ENCODE measurements around the gene EXOSC5. TPM values are rescaled to one million over a fixed set of nuclear protein-coding genes. Genes with fewer than 3 reads are reported as not detected.

EXOSC5 gene
- total and polyA plus RNA-seq, 2 of the 13 experiments (the other 11 are each of a cell fraction or from before 2014, with no cell fraction given), result 24.1 to 26.5 TPM

- no peak for TF ChIP-seq ZNF646 (CRISPR knock-in tag; IDR thresholded peaks at IDR 0.05)
- TF ChIP-seq SOX6 (IDR thresholded peaks at IDR 0.05), result no peak
- peak; percentile 26 for TF ChIP-seq SOX6 (CRISPR knock-in tag; IDR thresholded peaks at IDR 0.05)
- TF ChIP-seq, protein P1, sequence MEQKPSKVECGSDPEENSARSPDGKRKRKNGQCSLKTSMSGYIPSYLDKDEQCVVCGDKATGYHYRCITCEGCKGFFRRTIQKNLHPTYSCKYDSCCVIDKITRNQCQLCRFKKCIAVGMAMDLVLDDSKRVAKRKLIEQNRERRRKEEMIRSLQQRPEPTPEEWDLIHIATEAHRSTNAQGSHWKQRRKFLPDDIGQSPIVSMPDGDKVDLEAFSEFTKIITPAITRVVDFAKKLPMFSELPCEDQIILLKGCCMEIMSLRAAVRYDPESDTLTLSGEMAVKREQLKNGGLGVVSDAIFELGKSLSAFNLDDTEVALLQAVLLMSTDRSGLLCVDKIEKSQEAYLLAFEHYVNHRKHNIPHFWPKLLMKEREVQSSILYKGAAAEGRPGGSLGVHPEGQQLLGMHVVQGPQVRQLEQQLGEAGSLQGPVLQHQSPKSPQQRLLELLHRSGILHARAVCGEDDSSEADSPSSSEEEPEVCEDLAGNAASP (CRISPR knock-in tag; IDR thresholded peaks at IDR 0.05; ENCODE audit: borderline replicate concordance), result no peak
- TF ChIP-seq REPIN1 (CRISPR knock-in tag; IDR thresholded peaks at IDR 0.05; ENCODE audit: borderline replicate concordance, low read depth), result peak; percentile 97
- TF ChIP-seq SMARCE1 (IDR thresholded peaks at IDR 0.05; ENCODE audit: borderline replicate concordance), result no peak
- TF ChIP-seq ZFP36L2 (CRISPR knock-in tag; IDR thresholded peaks at IDR 0.05), result no peak
- TF ChIP-seq ZNF10 (CRISPR knock-in tag; IDR thresholded peaks at IDR 0.05; ENCODE audit: borderline replicate concordance, low read depth), result no peak
- no peak for TF ChIP-seq RORA (CRISPR knock-in tag; IDR thresholded peaks at IDR 0.05)
- peak; percentile 10; the same call in 1 of the 2 replicates for TF ChIP-seq ZNF543 (CRISPR knock-in tag; IDR thresholded peaks at IDR 0.05)
- 0 out of 2 replicates have a peak, but pooled peaks have one; percentile 42 for TF ChIP-seq ZNF724P (CRISPR knock-in tag; IDR thresholded peaks at IDR 0.05; ENCODE audit: borderline replicate concordance)
- no peak for TF ChIP-seq ZSCAN29 (CRISPR knock-in tag; conservative IDR thresholded peaks at IDR 0.05)
- TF ChIP-seq ETV5 (CRISPR knock-in tag; IDR thresholded peaks at IDR 0.05; ENCODE audit: borderline replicate concordance), result no peak; the same call in 1 of the 2 replicates
- TF ChIP-seq, protein P2, sequence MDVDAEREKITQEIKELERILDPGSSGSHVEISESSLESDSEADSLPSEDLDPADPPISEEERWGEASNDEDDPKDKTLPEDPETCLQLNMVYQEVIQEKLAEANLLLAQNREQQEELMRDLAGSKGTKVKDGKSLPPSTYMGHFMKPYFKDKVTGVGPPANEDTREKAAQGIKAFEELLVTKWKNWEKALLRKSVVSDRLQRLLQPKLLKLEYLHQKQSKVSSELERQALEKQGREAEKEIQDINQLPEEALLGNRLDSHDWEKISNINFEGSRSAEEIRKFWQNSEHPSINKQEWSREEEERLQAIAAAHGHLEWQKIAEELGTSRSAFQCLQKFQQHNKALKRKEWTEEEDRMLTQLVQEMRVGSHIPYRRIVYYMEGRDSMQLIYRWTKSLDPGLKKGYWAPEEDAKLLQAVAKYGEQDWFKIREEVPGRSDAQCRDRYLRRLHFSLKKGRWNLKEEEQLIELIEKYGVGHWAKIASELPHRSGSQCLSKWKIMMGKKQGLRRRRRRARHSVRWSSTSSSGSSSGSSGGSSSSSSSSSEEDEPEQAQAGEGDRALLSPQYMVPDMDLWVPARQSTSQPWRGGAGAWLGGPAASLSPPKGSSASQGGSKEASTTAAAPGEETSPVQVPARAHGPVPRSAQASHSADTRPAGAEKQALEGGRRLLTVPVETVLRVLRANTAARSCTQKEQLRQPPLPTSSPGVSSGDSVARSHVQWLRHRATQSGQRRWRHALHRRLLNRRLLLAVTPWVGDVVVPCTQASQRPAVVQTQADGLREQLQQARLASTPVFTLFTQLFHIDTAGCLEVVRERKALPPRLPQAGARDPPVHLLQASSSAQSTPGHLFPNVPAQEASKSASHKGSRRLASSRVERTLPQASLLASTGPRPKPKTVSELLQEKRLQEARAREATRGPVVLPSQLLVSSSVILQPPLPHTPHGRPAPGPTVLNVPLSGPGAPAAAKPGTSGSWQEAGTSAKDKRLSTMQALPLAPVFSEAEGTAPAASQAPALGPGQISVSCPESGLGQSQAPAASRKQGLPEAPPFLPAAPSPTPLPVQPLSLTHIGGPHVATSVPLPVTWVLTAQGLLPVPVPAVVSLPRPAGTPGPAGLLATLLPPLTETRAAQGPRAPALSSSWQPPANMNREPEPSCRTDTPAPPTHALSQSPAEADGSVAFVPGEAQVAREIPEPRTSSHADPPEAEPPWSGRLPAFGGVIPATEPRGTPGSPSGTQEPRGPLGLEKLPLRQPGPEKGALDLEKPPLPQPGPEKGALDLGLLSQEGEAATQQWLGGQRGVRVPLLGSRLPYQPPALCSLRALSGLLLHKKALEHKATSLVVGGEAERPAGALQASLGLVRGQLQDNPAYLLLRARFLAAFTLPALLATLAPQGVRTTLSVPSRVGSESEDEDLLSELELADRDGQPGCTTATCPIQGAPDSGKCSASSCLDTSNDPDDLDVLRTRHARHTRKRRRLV (CRISPR knock-in tag; IDR thresholded peaks at IDR 0.05), result no peak
- TF ChIP-seq CEBPG (CRISPR knock-in tag; IDR thresholded peaks at IDR 0.05), result peak; percentile 90
- TF ChIP-seq, protein P3, sequence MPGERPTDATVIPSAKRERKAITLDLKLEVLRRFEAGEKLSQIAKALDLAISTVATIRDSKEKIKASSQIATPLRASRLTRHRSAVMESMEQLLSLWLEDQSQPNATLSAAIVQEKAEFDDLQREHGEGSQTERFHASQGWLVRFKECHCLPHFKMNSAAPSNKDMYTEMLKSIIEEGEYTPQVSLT (CRISPR knock-in tag; IDR thresholded peaks at IDR 0.05; ENCODE audit: borderline replicate concordance, low read depth), result no peak
These were observed 20.7 kb downstream of the EXOSC5 start, which contains the start of gene TMEM91 (continued) for GRCh38 chr19:41376241-41376997.
